Neural cell (in vitro differentiated cells): ENCODE data around the gene BLTP3B.

ENCODE experiments used
- EP300 ChIP-seq: fragments of 450-650 bp; conservative IDR thresholded peaks from 2 replicates; pipeline ENCODE4 v1.6.1; 2014; ENCODE audit warnings: antibody characterized with exemption, mild to moderate bottlenecking, moderate library complexity; ENCODE audit not compliant: poor library complexity, severe bottlenecking
- EZH2 ChIP-seq: fragments of 200-600, 300-800 bp; shearing (Covaris generic), sonication (generic); IDR thresholded peaks from 2 replicates; pipeline ENCODE4 v1.6.1; 2014; ENCODE audit warnings: antibody characterized with exemption, low read length, borderline replicate concordance, mild to moderate bottlenecking; ENCODE audit not compliant: insufficient read depth, poor library complexity, severe bottlenecking
- MXI1 ChIP-seq: fragments of 450-650 bp; conservative IDR thresholded peaks from 2 replicates; pipeline ENCODE4 v1.6.1; 2014; ENCODE audit warnings: antibody characterized with exemption, mild to moderate bottlenecking; ENCODE audit not compliant: poor library complexity, severe bottlenecking
- POLR2AphosphoS5 ChIP-seq: IDR thresholded peaks from 2 replicates; pipeline ENCODE4 v1.6.1; 2012
- RAD21 ChIP-seq: fragments of 450-650 bp; conservative IDR thresholded peaks from 2 replicates; pipeline ENCODE4 v1.6.1; 2014; ENCODE audit warnings: antibody characterized with exemption, mild to moderate bottlenecking, moderate library complexity
- SMC3 ChIP-seq: fragments of 450-650 bp; conservative IDR thresholded peaks from 2 replicates; pipeline ENCODE4 v1.6.1; 2014; ENCODE audit warnings: antibody characterized with exemption, mild to moderate bottlenecking, moderate library complexity; ENCODE audit not compliant: poor library complexity
- TAF1 ChIP-seq: IDR thresholded peaks from 2 replicates; pipeline ENCODE4 v1.6.1; 2012; ENCODE audit warnings: low read depth
- TF ChIP-seq, protein P1 (sequence below): fragments of 450-650 bp; IDR thresholded peaks from 2 replicates; pipeline ENCODE4 v1.5.1; 2014; ENCODE audit warnings: antibody characterized with exemption, mild to moderate bottlenecking, moderate library complexity; ENCODE audit not compliant: poor library complexity, severe bottlenecking
- TF ChIP-seq, protein P2 (sequence below): IDR thresholded peaks from 2 replicates; pipeline ENCODE4 v1.6.1; 2012; ENCODE audit warnings: borderline replicate concordance

DNA sequence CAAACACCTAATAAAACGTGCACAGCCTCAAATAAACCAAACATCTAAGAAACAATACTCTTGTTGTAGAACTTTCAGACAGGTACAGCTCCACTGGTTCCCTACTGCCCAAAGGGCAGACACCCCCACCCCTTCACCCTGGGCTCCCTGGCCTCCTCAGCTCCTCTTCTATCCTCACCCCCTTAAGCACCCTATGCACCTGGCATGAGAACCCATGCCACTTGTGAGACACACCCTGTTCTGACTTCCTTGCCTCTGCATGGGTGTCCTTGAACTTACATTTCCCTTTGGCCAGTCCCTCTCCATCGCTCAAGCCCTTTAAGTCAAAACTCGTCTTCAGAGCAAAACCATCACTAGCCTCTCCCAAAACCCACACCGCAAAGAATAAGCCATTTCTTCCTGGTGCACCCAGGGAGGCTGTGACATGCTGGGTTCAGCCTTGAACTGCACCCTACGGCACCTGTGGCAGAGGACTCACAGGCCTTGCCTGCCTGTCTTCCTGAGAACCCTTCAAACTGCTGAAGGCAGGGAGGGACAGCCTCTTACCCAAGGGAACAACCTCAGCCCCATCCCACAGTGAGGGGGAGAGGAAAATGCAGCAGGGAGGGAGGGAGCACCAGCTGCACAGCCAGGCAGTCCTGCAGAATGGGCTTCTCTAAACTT lies 45.3 kb upstream of the BLTP3B start:
- TF ChIP-seq EZH2 (no peak), SMC3 (no peak), POLR2AphosphoS5 (no peak), EP300 (no peak), TAF1 (no peak), RAD21 (no peak), MXI1 (no peak)
- TF ChIP-seq, protein P1, sequence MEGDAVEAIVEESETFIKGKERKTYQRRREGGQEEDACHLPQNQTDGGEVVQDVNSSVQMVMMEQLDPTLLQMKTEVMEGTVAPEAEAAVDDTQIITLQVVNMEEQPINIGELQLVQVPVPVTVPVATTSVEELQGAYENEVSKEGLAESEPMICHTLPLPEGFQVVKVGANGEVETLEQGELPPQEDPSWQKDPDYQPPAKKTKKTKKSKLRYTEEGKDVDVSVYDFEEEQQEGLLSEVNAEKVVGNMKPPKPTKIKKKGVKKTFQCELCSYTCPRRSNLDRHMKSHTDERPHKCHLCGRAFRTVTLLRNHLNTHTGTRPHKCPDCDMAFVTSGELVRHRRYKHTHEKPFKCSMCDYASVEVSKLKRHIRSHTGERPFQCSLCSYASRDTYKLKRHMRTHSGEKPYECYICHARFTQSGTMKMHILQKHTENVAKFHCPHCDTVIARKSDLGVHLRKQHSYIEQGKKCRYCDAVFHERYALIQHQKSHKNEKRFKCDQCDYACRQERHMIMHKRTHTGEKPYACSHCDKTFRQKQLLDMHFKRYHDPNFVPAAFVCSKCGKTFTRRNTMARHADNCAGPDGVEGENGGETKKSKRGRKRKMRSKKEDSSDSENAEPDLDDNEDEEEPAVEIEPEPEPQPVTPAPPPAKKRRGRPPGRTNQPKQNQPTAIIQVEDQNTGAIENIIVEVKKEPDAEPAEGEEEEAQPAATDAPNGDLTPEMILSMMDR = no peak
- TF ChIP-seq, protein P2, sequence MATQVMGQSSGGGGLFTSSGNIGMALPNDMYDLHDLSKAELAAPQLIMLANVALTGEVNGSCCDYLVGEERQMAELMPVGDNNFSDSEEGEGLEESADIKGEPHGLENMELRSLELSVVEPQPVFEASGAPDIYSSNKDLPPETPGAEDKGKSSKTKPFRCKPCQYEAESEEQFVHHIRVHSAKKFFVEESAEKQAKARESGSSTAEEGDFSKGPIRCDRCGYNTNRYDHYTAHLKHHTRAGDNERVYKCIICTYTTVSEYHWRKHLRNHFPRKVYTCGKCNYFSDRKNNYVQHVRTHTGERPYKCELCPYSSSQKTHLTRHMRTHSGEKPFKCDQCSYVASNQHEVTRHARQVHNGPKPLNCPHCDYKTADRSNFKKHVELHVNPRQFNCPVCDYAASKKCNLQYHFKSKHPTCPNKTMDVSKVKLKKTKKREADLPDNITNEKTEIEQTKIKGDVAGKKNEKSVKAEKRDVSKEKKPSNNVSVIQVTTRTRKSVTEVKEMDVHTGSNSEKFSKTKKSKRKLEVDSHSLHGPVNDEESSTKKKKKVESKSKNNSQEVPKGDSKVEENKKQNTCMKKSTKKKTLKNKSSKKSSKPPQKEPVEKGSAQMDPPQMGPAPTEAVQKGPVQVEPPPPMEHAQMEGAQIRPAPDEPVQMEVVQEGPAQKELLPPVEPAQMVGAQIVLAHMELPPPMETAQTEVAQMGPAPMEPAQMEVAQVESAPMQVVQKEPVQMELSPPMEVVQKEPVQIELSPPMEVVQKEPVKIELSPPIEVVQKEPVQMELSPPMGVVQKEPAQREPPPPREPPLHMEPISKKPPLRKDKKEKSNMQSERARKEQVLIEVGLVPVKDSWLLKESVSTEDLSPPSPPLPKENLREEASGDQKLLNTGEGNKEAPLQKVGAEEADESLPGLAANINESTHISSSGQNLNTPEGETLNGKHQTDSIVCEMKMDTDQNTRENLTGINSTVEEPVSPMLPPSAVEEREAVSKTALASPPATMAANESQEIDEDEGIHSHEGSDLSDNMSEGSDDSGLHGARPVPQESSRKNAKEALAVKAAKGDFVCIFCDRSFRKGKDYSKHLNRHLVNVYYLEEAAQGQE = no peak
